ENCODE measurements around the gene RAD51D. TPM values are rescaled to one million over a fixed set of nuclear protein-coding genes. Genes with fewer than 3 reads are reported as not detected.

RAD51D gene
- 5.8 and 7.8 TPM in 2 replicates for total RNA-seq

DNA sequence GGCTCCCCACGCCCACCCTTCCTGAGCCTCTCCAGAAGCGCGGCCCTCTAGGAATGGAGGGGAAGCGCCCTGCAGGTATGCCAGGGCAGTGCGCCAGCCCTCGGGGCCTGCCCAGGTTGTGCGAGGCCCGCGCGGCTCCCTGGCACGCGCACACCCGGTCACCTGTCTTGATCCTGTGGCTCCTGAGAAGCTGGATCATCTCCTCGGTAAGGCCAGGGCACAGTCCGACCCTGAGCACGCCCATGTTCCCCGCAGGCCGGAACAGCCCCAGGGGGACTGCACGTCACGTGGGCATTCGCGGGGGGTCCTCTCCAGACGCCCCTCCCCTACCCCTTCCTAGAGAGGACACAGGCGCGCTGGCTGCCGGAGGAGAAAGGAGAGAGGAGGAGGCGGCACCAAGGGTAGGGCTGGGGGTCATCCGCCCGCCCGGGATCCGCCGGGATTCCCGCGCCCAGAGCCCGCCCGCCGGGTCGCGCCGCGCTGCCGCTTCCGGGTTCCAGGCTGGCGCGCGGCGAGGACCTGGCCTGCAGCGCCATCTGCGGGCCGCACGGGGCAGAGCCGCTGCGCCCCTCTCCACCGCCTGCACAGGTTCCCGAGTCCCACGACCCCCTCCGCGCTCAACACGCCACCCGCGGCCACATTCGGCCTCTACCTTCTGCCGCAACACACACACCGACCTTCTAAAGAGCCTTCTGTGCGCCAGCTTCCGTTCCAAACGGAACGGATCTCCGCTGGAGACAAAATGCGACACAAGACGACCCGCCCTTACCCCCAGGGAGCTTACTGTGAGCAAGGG, at the start of gene RAD51D:
Gene RAD51D (minus strand): TSS at position 491 of the 796 bp plus-strand sequence. CDS start 247 bp downstream, at position 244.

DNA sequence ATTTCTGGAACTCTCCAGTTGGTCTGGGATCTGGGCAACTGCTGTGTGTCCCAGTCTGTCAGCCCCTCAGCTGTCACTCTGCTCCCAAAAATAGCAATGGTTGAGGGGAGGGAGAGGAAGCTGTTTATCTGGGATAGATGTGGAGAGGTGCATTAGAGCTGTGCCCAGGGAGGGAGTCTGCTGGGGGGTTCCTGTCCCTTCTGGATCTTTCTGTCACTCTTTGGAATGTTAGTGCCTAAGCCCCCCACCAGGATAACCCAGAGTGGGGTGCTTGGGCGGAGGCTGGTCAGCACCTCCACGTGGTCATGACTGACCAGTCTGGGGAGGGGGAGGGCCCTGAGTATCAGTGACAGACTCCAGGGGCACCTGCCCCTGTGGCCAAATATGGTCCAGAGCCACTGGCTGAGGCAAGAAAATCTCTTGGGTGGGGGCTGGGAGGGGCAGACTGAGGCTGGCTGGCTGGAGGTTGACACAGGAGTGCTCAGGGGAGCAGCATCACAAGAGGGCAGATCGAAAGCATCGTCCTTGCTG, 27.8 kb upstream of the RAD51D start, which contains the start of gene UNC45B:
Gene UNC45B (plus strand): TSS at position 443 of the 531 bp plus-strand sequence. CDS start 447 bp downstream, outside the sequence.

DNA sequence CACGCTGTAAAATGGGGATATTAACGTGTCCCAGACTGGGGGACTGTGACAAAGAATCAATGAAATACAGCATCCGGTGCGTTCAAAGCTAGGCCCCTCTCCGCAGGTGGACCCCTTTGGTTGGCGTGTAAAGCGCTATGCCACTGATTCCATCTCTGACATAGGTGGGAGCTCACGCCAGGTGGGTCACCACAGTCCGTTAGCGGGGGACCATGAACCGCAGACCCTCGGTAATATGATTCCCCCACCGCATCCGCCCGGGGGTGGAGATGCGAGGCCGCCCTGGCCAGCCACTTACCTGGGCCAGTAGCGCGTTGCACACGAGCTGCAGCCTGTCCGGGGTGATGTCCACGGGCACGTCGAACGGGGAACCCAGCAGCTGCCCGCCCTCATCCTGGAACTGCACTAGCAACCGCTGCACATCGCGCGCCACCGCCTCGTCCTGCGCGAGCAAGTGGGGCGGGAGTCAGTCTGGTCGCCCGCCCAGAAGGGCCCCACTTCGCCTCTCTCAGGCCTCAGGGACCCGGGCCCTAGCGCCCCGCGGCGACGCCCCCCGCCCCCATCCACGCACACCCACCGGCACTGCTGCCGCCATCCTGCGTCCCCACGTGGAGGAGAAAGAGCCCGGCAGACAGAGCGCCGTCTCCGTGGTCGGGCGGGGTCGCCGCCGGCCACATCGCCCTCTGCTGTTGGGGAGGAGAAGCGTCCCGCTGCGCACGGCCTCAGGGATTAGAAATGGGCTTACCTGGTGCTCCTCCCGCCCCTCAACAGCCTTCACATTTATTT, 22.2 kb upstream of the RAD51D start, which contains the start of gene NLE1:
Gene NLE1 (minus strand): TSS at position 623 of the 786 bp plus-strand sequence. CDS start 28 bp downstream, at position 595.

GRCh38 chr17:35121315-35121714, 1.7 kb upstream of the RAD51D start, which contains the start of gene FNDC8:
Gene FNDC8, plus strand, starts transcription at chr17:35121615. Its CDS starts 79 bp downstream, at chr17:35121694.

DNA sequence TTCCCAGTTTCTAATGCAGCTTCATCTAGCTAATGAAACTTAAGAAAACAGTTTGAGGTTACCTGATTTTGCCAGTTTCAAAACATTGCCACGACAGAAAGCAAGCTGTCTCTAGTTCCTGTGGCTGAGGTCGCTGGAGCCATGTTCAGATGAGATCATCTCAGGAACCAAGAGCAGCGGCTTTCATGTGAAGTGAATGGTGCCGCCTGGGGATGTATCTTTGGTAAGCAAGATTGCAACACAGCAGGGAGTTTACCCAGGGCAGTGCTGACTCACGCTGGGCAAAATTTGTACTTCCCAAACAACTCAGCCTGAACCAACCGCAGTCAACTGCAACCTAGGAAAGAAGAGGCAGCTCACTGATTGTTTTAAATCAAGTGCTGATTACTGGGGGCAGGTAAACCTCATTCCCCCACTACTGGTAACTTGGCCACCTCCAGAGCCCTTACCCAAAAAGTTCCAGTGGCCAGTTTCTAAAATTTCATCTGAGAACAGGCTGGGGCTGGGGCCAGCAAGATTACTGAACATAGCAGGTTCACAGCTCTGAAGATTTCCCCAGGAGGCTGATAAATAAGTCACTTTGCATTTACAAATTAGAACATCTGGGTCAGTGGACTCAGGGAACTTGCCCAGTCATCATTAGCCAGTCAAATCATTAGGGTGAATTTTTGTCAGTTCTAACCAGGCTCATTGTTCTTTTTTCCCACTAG, 56.0 kb downstream of the RAD51D start, which contains the start of gene RFFL:
Gene RFFL (minus strand): TSS at position 194 of the 710 bp plus-strand sequence. CDS start 37,154 bp downstream, outside the sequence.

Other genes with a start within 250 kb of the RAD51D start
- 0.69 and 1.5 TPM in 2 replicates for gene CCT6B, start 158.4 kb downstream of the RAD51D start, total RNA-seq
- 10.0 and 11.3 TPM in 2 replicates for gene ZNF830, start 158.3 kb downstream of the RAD51D start, total RNA-seq
- 8.6 and 19.8 TPM in 2 replicates for gene LIG3, start 139.3 kb downstream of the RAD51D start, total RNA-seq
- gene RFFL, start 56.2 kb downstream of the RAD51D start, total RNA-seq, result 10.4 and 27.0 TPM in 2 replicates
- not detected in 2 replicates for gene FNDC8, start 1.8 kb upstream of the RAD51D start, total RNA-seq
- gene NLE1, start 22.4 kb upstream of the RAD51D start, total RNA-seq, result 11.6 and 16.2 TPM in 2 replicates
- not detected in 2 replicates for gene UNC45B, start 28.0 kb upstream of the RAD51D start, total RNA-seq
- gene SLC35G3, start 74.5 kb upstream of the RAD51D start, total RNA-seq, result not detected in 2 replicates
- 17.5 and 19.2 TPM in 2 replicates for gene SLFN5, start 123.2 kb upstream of the RAD51D start, total RNA-seq